Liver (tissue), 3 donors: ENCODE data around the gene TSSK2.

Source experiments
- ATF3 ChIP-seq: IDR thresholded peaks from 2 replicates; pipeline ENCODE4 v1.6.1; 2016; ENCODE audit warnings: antibody characterized with exemption
- CTCF ChIP-seq: fragments of 150-350 bp; IDR thresholded peaks from 2 replicates; pipeline ENCODE4 v1.5.1; 2017; ENCODE audit warnings: improper control_type of control experiment, low read depth, low read length; ENCODE audit not compliant: missing input control
- FOXA1 ChIP-seq: IDR thresholded peaks from 2 replicates; pipeline ENCODE4 v1.6.1; 2016; ENCODE audit warnings: antibody characterized with exemption
- GABPA ChIP-seq, 2 donors: IDR thresholded peaks in 1 of 2; conservative IDR thresholded peaks in 1 of 2; 2 replicates each; pipeline ENCODE4 v1.6.1; 2016; ENCODE audit warnings: antibody characterized with exemption in 2 of 2, mild to moderate bottlenecking in 1 of 2, moderate library complexity in 1 of 2
- HNF4A ChIP-seq, 2 donors: conservative IDR thresholded peaks; 2 replicates each; pipeline ENCODE4 v1.6.1; 2016; ENCODE audit warnings: antibody characterized with exemption in 2 of 2, mild to moderate bottlenecking in 2 of 2
- JUND ChIP-seq, 2 donors: IDR thresholded peaks; 2 replicates each; pipeline ENCODE4 v1.6.1; 2016; ENCODE audit warnings: antibody characterized with exemption in 2 of 2
- NR2F2 ChIP-seq: IDR thresholded peaks from 2 replicates; pipeline ENCODE4 v1.6.1; 2016; ENCODE audit warnings: antibody characterized with exemption
- RAD21 ChIP-seq, 2 donors: IDR thresholded peaks; 2 replicates each; pipeline ENCODE4 v1.6.1; 2016; ENCODE audit warnings: antibody characterized with exemption in 2 of 2, mild to moderate bottlenecking in 2 of 2
- REST ChIP-seq: IDR thresholded peaks from 2 replicates; pipeline ENCODE4 v1.6.1; 2016; ENCODE audit warnings: antibody characterized with exemption, mild to moderate bottlenecking
- SP1 ChIP-seq: IDR thresholded peaks from 2 replicates; pipeline ENCODE4 v1.6.1; 2018; ENCODE audit warnings: antibody characterized with exemption, mild to moderate bottlenecking
- TAF1 ChIP-seq: conservative IDR thresholded peaks from 2 replicates; pipeline ENCODE4 v1.6.1; 2016; ENCODE audit warnings: antibody characterized with exemption, mild to moderate bottlenecking
- YY1 ChIP-seq: IDR thresholded peaks from 2 replicates; pipeline ENCODE4 v1.6.1; 2016; ENCODE audit warnings: antibody characterized with exemption, mild to moderate bottlenecking
- TF ChIP-seq, protein P1 (sequence below): IDR thresholded peaks from 2 replicates; pipeline ENCODE4 v1.6.1; 2016; ENCODE audit warnings: antibody characterized with exemption
- TF ChIP-seq, protein P2 (sequence below): IDR thresholded peaks from 2 replicates; pipeline ENCODE4 v1.6.1; 2016; ENCODE audit warnings: antibody characterized with exemption
- donor health status: healthy.
- donor health status: healthy.

DNA sequence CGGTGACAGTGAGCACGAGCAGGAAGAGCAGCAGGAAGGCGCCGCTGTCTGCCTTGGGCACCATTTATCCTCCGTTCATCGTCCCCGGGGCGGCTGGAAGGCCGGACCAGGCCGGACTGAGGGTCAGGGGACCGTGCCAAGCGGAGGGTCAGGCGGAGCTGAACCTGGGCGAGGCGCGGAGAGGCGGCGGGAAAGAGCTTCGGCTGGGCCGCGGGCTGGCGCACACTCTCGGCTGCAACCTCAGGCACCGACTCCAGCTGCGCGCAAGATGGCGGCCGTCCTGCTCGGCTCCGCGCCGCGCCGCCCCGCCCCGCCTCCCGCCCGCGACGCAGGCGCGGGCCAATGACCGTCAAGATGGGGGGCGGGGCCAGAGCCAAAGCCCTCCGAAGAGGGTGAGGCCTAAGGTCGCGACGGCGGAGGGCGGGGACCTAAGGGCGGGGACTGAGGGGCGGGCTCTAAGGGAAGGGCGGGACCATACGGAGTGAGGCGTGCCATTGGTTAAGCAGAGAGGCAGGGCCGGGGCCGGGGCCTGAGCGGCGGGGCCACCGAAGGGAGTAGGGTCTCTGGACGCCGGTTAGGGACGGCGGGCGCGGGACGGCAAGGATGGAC lies 8.9 kb upstream of the TSSK2 start, which contains the start of gene DGCR2:
- TF ChIP-seq CTCF (no peak), SP1 (peak; percentile 60), ATF3 (no peak), YY1 (peak; percentile 88), NR2F2 (no peak), JUND (IDR thresholded peaks at IDR 0.05) (no peak), HNF4A (conservative IDR thresholded peaks at IDR 0.05) (no peak), TAF1 (no peak), RAD21 (IDR thresholded peaks at IDR 0.05) (no peak), REST (no peak), FOXA1 (no peak), GABPA (IDR thresholded peaks at IDR 0.05 in 1 of 2, conservative IDR thresholded peaks at IDR 0.05 in 1 of 2) (no peak)
- TF ChIP-seq, protein P1, sequence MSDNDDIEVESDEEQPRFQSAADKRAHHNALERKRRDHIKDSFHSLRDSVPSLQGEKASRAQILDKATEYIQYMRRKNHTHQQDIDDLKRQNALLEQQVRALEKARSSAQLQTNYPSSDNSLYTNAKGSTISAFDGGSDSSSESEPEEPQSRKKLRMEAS, result no peak
- TF ChIP-seq, protein P2, sequence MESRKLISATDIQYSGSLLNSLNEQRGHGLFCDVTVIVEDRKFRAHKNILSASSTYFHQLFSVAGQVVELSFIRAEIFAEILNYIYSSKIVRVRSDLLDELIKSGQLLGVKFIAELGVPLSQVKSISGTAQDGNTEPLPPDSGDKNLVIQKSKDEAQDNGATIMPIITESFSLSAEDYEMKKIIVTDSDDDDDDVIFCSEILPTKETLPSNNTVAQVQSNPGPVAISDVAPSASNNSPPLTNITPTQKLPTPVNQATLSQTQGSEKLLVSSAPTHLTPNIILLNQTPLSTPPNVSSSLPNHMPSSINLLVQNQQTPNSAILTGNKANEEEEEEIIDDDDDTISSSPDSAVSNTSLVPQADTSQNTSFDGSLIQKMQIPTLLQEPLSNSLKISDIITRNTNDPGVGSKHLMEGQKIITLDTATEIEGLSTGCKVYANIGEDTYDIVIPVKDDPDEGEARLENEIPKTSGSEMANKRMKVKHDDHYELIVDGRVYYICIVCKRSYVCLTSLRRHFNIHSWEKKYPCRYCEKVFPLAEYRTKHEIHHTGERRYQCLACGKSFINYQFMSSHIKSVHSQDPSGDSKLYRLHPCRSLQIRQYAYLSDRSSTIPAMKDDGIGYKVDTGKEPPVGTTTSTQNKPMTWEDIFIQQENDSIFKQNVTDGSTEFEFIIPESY, result no peak
